Esophagus (tissue), 2 donors: ENCODE measurements around the gene GNAI1. TPM values are rescaled to one million over a fixed set of nuclear protein-coding genes. Genes with fewer than 3 reads are reported as not detected.

Experiments used
- H3K27ac ChIP-seq, 2 donors: one replicate each; pipeline ENCODE4 v1.5.1; 2013; ENCODE audit warnings: low read depth in 2 of 2, mild to moderate bottlenecking in 2 of 2, inconsistent platforms in 1 of 2, low read length in 1 of 2, moderate library complexity in 1 of 2
- H3K27me3 ChIP-seq, 2 donors: one replicate each; pipeline ENCODE4 v1.6.1; 2013; ENCODE audit warnings: low read length in 2 of 2, control low read depth in 1 of 2, mild to moderate bottlenecking in 1 of 2; ENCODE audit not compliant: insufficient read depth in 2 of 2, control insufficient read depth in 1 of 2
- H3K36me3 ChIP-seq, 2 donors: one replicate each; pipeline ENCODE4 v1.6.1; 2013; ENCODE audit warnings: low read length in 1 of 2; ENCODE audit not compliant: control insufficient read depth in 2 of 2, insufficient read depth in 2 of 2
- H3K4me1 ChIP-seq, 2 donors: one replicate each; pipeline ENCODE4 v1.6.1; 2013; ENCODE audit warnings: low read length in 1 of 2; ENCODE audit not compliant: control insufficient read depth in 2 of 2, insufficient read depth in 2 of 2
- H3K4me3 ChIP-seq, 2 donors: one replicate each; pipeline ENCODE4 v1.5.1; 2013; ENCODE audit warnings: low read length in 2 of 2, mild to moderate bottlenecking in 2 of 2, low read depth in 1 of 2, moderate library complexity in 1 of 2
- H3K9me3 ChIP-seq, 2 donors: one replicate each; pipeline ENCODE4 v1.6.1; 2013; ENCODE audit warnings: mild to moderate bottlenecking in 2 of 2, low read depth in 1 of 2, low read length in 1 of 2, moderate library complexity in 1 of 2; ENCODE audit not compliant: control insufficient read depth in 2 of 2, insufficient read depth in 1 of 2
- WGBS, 2 donors: extraction: QIAGEN DNeasy Blood & Tissue Kit; methylation state at CpG; one replicate each; pipeline ENCODE4 v1.1.7; 2013; 5-methylcytosine and 5-hydroxymethylcytosine counted together
- polyA plus RNA-seq, 2 donors: library from polyadenylated mRNA; stranded (reverse); fragments of 200-250 nt; gene quantifications; one replicate each; pipeline ENCODE4 v1.2.3, GENCODE V29; 2013
- donor health status: healthy with polysubstance abuse.
- donor health status: Bipolar disorder and iron deficiency.

Gene GNAI1
- polyA plus RNA-seq, 2 donors, result 6.2 to 18.8 TPM

- Histone ChIP-seq H3K4me1 (no peaks in the 10 kb centered on the region), H3K9me3 (no peaks in the 10 kb centered on the region), H3K27me3 (no peaks in the 10 kb centered on the region), H3K27ac (no peak overlapping the region), H3K36me3 (no peaks in the 10 kb centered on the region), H3K4me3 (no peak overlapping the region)
- WGBS, 2 donors, result 85 to 93% methylated on average over 3 of the region's 3 CpGs
Measured at GRCh38 chr7:80105701-80106408, 28.8 kb upstream of the GNAI1 start.

DNA sequence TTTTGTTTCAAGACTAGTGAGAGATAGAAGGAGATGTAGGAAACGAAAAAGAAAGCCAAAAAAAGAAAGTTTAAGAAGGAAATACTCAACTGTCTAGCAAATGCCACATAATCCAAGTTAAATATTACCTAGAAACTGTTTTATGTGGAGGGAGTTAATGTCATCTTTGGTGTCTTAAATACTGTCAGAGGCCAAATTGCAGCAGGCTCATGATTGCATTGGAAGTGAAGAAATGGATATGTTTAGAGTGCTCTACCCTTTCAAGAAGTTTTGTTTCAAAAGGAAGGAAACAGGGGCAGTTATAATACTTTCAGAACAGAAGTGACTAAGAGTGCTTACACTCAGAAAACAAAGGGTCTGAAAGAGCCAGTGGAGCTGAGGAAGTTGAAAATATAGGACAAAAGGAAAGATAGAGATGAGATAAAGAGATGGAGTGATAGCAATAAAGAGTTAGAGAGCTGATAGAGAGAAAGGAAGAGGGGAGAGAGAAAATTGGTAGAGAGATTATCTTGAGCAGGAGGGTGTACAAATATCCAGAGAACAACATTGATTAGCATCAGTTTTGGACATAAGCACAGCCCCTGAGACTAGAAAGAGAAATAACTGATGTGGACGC lies 28.0 kb upstream of the GNAI1 start:
- Histone ChIP-seq H3K27me3 (no peaks in the 10 kb centered on the region), H3K4me1 (no peaks in the 10 kb centered on the region), H3K27ac (no peak overlapping the region), H3K4me3 (no peak overlapping the region), H3K9me3 (no peaks in the 10 kb centered on the region), H3K36me3 (no peaks in the 10 kb centered on the region)
- 60 to 75% methylated on average over 2 of the region's 2 CpGs for WGBS, 2 donors

GRCh38 chr7:80107278-80107677 lies 27.4 kb upstream of the GNAI1 start:
- H3K36me3 ChIP-seq, result no peaks in the 10 kb centered on the region
- H3K27ac ChIP-seq, result no peak overlapping the region
- no peak overlapping the region for H3K4me3 ChIP-seq
- no peaks in the 10 kb centered on the region for H3K4me1 ChIP-seq
- WGBS, 2 donors, result 56 to 57% methylated on average over 1 of the region's 1 CpG
- H3K27me3 ChIP-seq, result no peaks in the 10 kb centered on the region
- no peaks in the 10 kb centered on the region for H3K9me3 ChIP-seq

- Histone ChIP-seq H3K27ac (no peak overlapping the region), H3K4me1 (no peaks in the 10 kb centered on the region), H3K9me3 (no peaks in the 10 kb centered on the region), H3K27me3 (no peaks in the 10 kb centered on the region), H3K36me3 (no peaks in the 10 kb centered on the region), H3K4me3 (no peak overlapping the region)
- 89 to 91% methylated on average over 5 of the region's 5 CpGs for WGBS, 2 donors
Measured at GRCh38 chr7:80110376-80110775, 24.3 kb upstream of the GNAI1 start.

DNA sequence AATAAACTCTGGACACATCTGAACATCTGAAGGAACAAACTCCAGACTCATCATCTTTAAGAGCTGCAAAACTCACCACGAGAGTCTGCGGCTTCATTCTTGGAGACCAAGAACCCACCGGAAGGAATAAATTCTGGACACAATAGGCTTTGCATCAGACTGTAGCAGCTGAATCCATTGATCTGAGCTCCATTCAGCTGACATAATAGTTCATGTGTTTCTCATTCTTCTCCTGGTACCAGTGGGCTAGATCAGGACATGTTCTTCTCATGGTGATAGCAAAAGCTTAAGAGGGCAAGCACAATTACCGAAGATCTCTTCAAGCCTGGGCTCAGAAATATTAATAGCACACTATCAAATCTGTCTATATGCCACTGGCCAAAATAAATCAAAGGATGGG lies 20.5 kb upstream of the GNAI1 start:
- H3K9me3 ChIP-seq, result no peaks in the 10 kb centered on the region
- no peaks in the 10 kb centered on the region for H3K36me3 ChIP-seq
- no peaks in the 10 kb centered on the region for H3K27me3 ChIP-seq
- H3K27ac ChIP-seq, result no peak overlapping the region
- WGBS, 2 donors, result 76 to 89% methylated on average over 4 of the region's 4 CpGs
- no peaks in the 10 kb centered on the region for H3K4me1 ChIP-seq
- no peak overlapping the region for H3K4me3 ChIP-seq

- H3K9me3 ChIP-seq, result no peaks in the 10 kb centered on the region
Measured at GRCh38 chr7:80124526-80125264, 9.9 kb upstream of the GNAI1 start.

DNA sequence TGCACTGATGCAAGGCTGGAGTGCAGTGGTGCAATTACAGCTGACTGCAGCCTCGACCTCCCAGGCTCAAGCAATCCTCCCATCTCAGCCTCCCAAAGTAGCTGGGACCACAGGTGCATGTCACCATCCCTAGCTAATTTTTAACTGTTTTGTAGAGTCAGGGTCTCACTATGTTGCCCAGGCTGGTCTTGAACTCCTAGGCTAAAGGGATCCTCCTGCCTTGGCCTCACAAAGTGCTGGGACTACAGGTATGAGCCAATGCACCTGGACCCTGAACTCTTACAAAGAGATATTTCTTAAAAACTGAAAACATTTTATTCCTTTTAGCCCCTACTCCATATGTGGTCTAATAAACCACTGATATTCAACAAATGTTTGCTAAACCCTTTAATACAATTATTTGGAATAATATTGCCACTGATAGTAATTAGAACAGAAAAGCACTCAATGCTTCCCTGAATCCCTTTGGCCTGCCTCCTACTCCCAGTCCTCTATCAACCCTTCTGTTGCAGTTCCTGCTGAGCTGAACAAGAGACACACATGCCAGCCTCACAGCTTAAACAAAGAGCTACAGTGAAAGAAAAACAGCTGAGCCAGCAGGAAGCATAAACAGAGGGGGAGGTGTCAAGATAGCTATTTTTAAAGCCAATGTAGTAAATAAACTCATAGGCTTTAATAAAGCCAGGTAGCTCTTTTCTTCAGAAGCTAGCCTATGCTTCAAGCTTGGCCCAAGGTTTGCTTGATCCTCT lies 7.0 kb upstream of the GNAI1 start:
- 82 to 87% methylated on average over 1 of the region's 1 CpG for WGBS, 2 donors
- Histone ChIP-seq H3K4me3 (no peak overlapping the region), H3K27ac (no peak overlapping the region)

More at GRCh38 chr7:80124526-80125264, 9.9 kb upstream of the GNAI1 start:
- Histone ChIP-seq H3K36me3 (no peaks in the 10 kb centered on the region), H3K4me1 (no peaks in the 10 kb centered on the region), H3K4me3 (no peak overlapping the region), H3K27ac (no peak overlapping the region), H3K27me3 (no peaks in the 10 kb centered on the region)
- WGBS, 2 donors, result 61 to 78% methylated on average over 4 of the region's 4 CpGs

GRCh38 chr7:80128918-80129317 lies 5.7 kb upstream of the GNAI1 start:
- Histone ChIP-seq H3K4me1 (no peaks in the 10 kb centered on the region), H3K36me3 (no peaks in the 10 kb centered on the region), H3K27me3 (no peaks in the 10 kb centered on the region), H3K4me3 (no peak overlapping the region), H3K9me3 (no peaks in the 10 kb centered on the region), H3K27ac (no peak overlapping the region)
- WGBS, 2 donors, result 89 to 90% methylated on average over 3 of the region's 3 CpGs

More for the DNA sequence above, 7.0 kb upstream of the GNAI1 start:
- H3K9me3 ChIP-seq, result no peaks in the 10 kb centered on the region
- H3K36me3 ChIP-seq, result no peaks in the 10 kb centered on the region
- H3K4me1 ChIP-seq, result no peaks in the 10 kb centered on the region
- no peaks in the 10 kb centered on the region for H3K27me3 ChIP-seq

DNA sequence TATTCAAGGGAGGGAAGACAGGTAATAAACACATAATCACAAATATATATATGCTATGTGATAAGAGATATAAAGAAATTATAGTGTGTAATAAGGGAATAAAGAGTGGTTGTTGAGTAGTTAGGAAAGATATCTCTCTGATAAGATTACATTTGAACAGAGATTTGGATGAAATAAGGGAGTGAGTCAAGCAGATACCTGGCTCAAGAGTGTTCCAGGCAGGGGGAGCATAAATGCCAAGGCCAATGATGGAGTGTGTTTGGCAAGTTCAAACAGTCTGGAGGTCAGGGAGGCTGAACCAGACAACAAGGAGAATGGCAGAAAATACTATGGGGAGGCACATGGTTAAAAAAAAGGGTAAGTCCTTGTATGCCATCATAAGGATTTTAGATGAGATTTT lies 4.8 kb upstream of the GNAI1 start:
- Histone ChIP-seq H3K36me3 (no peaks in the 10 kb centered on the region), H3K4me3 (no peak overlapping the region), H3K27me3 (no peaks in the 10 kb centered on the region), H3K4me1 (no peaks in the 10 kb centered on the region), H3K27ac (no peak overlapping the region), H3K9me3 (no peaks in the 10 kb centered on the region)
